ENCODE measurements around the gene POU3F2.

POU3F2 gene

DNA sequence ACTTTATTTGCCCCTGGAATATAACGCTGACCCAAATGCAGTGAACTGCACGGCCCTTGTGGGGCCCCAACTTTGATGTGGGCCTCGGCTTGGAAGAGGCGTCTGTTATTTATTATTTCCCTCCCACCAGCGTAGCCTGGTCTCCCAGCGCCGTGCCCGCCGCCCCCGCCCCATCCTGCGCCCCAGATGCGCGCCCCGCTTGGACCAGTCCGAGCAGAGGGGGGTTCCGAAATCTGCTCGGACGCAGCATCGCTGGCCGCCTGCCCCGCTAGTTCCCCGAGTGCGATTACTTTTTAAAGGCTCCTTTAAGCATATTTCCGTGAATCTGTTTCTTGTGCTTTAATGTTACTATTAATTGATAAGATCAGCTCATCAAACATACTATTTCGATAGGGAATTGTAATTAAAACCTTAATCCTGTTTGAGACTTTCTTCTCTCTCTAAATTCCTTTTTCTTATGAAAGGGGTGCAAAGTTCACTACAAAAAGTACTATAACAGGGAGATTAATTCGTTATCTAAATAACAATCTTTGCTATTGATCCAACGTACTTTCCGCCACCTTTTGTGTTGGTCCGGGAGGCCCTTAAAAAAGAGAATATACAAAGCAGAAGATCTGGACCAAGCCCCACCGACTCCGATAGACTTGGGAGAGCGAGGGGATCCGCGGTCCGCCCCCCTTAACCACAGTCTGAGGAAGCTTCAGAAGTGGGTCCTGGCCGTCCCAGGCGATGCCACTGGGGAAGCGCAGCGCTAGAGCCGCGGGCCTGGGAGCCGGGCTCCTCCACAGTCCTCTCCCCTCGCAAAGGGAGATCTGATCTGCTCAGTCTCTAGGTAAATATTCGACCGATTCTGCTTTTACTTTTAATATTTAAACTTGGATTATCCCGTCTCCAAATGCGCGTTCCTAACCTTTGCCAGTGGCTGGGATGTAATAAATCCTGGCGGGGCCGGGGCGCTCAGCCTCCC, 10.2 kb downstream of the POU3F2 start:
- no peak for DNase-seq (ENCODE audit: low spot score)

DNA sequence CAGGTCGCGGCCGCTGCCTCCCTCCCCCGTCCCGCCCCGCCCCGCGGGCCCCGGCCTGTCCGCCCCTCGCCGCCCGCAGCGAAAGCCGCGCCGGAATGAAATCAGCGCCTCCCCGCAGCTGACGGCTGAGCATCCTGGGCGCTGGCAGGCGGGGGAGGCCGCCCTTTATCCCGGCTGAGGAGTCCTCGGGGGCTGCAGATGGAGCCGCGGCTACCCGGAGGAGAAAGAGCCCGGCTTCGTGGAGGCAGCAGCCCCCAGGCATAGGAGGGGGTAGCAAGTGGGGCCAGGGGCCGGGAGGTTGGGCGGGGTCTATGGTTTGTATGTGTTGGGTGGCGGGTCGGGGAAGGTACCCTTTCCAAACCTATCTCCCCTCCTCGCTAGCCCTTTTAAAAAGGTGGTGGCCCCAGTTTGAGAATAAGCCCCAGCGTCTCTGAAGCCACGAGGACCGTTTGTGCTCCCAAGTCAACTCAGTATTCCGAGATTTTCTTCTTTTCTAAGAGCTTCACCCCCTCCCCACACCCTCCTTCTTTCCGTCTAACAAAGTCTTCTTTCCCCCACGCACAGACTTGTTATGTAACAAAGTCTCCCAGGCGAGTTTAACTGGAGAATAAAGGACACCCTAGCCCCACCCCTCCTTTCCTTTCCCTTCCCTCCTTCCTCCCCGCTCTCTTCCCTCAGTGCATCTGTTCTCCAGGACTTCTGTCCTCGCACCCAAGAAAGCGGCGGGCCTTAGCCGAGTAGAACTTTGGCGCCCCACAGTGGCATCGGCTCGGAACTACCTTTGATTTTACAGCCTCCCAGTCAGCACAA, 11.0 kb downstream of the POU3F2 start:
- DNase-seq (ENCODE audit: low spot score): peak; percentile 92

- DNase-seq (ENCODE audit: low spot score): no peak
Measured at GRCh38 chr6:98846021-98846380, 11.6 kb downstream of the POU3F2 start.

DNA sequence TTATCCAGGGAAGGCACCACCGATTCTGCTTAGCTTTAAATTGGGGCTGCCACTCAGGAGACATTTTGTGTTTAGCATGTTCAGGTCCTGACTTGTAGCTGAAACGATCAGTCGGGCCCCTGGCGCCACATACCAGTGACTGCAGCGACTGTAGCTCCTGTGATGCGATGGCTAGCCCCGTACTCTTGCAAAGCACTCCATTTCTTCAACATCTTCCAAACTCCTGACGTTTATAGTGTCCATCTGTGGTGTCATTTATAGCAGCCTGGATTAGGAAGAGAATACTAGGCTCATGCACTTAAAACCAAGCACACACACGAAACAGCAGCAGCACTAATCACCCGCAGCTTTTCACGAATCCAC, 13.0 kb downstream of the POU3F2 start:
- no peak for DNase-seq (ENCODE audit: low spot score)

GRCh38 chr6:98847779-98848538, 13.6 kb downstream of the POU3F2 start:
- DNase-seq (ENCODE audit: low spot score): peak; percentile 47

DNA sequence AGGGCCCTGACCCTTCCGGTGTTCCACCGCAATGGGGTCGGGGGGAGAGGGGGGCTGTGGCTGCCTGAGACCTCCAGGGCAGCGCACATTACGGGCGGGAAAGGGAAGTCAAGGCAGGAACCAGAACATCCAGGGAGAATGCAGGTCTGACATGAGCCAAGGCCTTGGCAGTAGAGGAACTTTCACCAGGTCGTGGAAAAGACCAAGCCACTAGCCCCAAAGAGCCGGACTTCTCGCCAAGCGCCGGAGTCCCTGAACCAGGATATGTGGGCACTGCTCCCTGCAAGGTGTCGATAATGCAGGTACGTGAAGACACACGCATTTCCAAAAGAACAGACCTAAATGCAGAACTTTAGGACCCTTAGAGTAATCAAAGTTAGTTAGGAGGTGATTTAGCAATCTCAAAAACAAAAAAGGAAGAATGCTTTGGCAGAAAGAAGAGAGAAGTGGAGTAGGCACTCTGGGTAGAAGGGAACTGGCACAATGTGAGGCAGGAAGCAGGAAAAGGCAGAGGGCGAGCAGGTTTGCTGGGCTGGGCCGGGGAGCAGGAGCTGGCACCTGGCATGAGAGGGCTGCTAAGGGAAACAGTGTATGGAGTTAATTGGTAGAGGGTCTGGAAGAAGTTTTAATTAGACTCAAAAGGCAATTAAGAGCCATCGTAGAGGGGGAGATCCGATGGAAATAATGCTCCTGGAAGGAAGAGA, 14.3 kb downstream of the POU3F2 start:
- DNase-seq (ENCODE audit: low spot score): no peak

GRCh38 chr6:98864497-98864896, 30.1 kb downstream of the POU3F2 start:
- no peak for DNase-seq (ENCODE audit: low spot score)

GRCh38 chr6:98871057-98871456, 36.7 kb downstream of the POU3F2 start:
- DNase-seq (ENCODE audit: low spot score): no peak

- DNase-seq (ENCODE audit: low spot score): no peak
Measured at GRCh38 chr6:98871821-98872220, 37.4 kb downstream of the POU3F2 start.

GRCh38 chr6:98875375-98875774, 41.0 kb downstream of the POU3F2 start:
- DNase-seq (ENCODE audit: low spot score): no peak

DNA sequence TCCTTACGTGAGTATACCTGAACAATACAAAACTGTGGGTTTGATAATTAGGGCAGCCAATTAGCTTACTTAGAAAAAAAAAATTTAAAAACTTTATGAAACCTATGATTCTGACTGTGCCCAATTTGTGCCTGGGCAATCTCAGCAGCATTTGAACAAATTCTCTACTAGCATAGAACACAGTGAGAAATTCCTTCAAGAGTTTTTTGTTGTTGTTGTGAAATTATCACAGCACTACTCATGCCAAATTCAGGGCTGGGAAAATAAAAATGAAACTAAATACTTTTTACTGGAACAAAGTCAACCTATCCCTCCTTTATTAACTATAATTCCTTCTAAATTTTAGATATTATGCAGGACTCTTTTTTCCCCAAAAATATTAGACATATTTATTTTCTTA, 42.9 kb downstream of the POU3F2 start:
- peak; percentile 9 for DNase-seq (ENCODE audit: low spot score)

DNA sequence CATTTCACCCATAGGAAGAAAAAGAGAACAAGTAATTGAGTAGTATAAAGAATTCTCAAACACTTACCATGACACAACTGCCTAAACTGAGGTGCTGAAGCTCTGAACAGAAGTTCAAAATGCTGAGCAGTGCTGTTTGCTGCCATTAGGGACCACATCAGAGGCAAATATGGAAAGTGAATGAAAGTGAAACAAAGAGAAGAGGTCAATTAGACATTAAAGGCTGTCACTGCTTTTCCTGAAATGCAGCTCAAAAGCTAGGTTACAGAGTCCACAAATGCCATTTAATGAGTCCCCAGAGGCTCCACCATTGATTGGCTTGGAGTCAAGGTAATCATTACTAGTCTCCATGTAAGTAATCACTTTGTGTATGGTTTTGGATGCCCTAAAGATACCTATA, 46.1 kb downstream of the POU3F2 start:
- DNase-seq (ENCODE audit: low spot score): no peak

DNA sequence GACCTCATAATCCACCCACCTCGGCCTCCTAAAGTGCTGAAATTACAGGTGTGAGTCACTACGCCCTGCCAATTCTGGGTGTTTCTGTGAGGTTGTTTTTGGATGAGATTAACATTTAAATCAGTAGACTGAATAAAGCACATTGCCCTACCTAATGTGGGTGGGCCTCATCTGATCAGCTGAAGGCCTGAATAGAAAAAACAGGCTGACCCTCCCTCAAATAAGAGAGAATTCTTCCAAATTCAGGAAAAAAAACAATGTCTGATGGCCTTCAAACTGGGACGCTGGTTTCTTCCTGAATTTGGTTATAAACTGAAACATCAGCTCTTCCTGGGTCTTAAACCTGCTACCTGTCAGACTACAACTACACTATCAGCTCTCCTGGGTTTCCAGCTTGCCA, 51.0 kb downstream of the POU3F2 start:
- no peak for DNase-seq (ENCODE audit: low spot score)

GRCh38 chr6:98887650-98888049, 53.3 kb downstream of the POU3F2 start:
- no peak for DNase-seq (ENCODE audit: low spot score)

Data from AG20443 (cell line).